DMS114 treated with DMSO at 0.1 percent for 48 hours (cell line): Measurements from ENCODE around the gene UBR2.
"Not testable (repeated sequence)": the region's sequence is repeated elsewhere in the genome, so short reads cannot be mapped to it uniquely, and the experiment has no call there.

Source experiments
- DNase-seq: peaks from one replicate; lab custom pipeline; 2025; ENCODE audit not compliant: unreplicated experiment; lab: John Stamatoyannopoulos, UW

UBR2 gene

GRCh38 chr6:42555477-42556457 is 8.1 kb upstream of the UBR2 start:
- no peak for DNase-seq

- DNase-seq, result no peak
Measured at GRCh38 chr6:42556462-42556861, 7.4 kb upstream of the UBR2 start.

- not testable (repeated sequence) for DNase-seq
Measured at GRCh38 chr6:42559276-42559675, 4.6 kb upstream of the UBR2 start.

- no peak for DNase-seq
Measured at GRCh38 chr6:42561986-42562385, 1.8 kb upstream of the UBR2 start.

- no peak for DNase-seq
Measured at GRCh38 chr6:42562788-42563405, 932 bp upstream of the UBR2 start.

GRCh38 chr6:42564506-42564825 is 637 bp downstream of the UBR2 start:
- no peak for DNase-seq

GRCh38 chr6:42565823-42566613 is 2.2 kb downstream of the UBR2 start:
- no peak for DNase-seq

- DNase-seq, result no peak
Measured at GRCh38 chr6:42566614-42567208, 2.9 kb downstream of the UBR2 start.

GRCh38 chr6:42567237-42567636 is 3.4 kb downstream of the UBR2 start:
- not testable (repeated sequence) for DNase-seq

GRCh38 chr6:42569102-42570028 is 5.5 kb downstream of the UBR2 start:
- no peak for DNase-seq

GRCh38 chr6:42571611-42572342 is 7.9 kb downstream of the UBR2 start:
- DNase-seq, result no peak

GRCh38 chr6:42572523-42572922 is 8.7 kb downstream of the UBR2 start:
- no peak for DNase-seq

- DNase-seq, result not testable (repeated sequence)
Measured at GRCh38 chr6:42576538-42576937, 12.7 kb downstream of the UBR2 start.

- no peak for DNase-seq
Measured at GRCh38 chr6:42598300-42598699, 34.5 kb downstream of the UBR2 start.

GRCh38 chr6:42599558-42599957 is 35.7 kb downstream of the UBR2 start:
- DNase-seq, result no peak

- no peak for DNase-seq
Measured at GRCh38 chr6:42604150-42604549, 40.3 kb downstream of the UBR2 start.

- DNase-seq, result not testable (repeated sequence)
Measured at GRCh38 chr6:42604699-42605098, 40.9 kb downstream of the UBR2 start.

GRCh38 chr6:42610416-42610815 is 46.6 kb downstream of the UBR2 start:
- no peak for DNase-seq

- DNase-seq, result no peak
Measured at GRCh38 chr6:42615518-42615917, 51.7 kb downstream of the UBR2 start.
